Choroid plexus epithelial cell (primary cell): ENCODE data around the gene RPS19BP1.
"Not testable (repeated sequence)": the region's sequence is repeated elsewhere in the genome, so short reads cannot be mapped to it uniquely, and the experiment has no call there.

Source experiments
- DNase-seq: peaks from one replicate; pipeline ENCODE4 v3.0.0-alpha.2; 2010; ENCODE audit warnings: low read depth
- H3K4me3 ChIP-seq: 2 replicates; pipeline ENCODE4 v1.5.1; 2011; ENCODE audit warnings: low read depth, mild to moderate bottlenecking, control low read depth, low read length, moderate library complexity
- TF ChIP-seq, protein P1 (sequence below): conservative IDR thresholded peaks from 2 replicates; pipeline ENCODE4 v1.5.1; 2011; ENCODE audit warnings: low read depth, mild to moderate bottlenecking, control low read depth, inconsistent platforms, low read length, moderate library complexity

RPS19BP1 gene

DNA sequence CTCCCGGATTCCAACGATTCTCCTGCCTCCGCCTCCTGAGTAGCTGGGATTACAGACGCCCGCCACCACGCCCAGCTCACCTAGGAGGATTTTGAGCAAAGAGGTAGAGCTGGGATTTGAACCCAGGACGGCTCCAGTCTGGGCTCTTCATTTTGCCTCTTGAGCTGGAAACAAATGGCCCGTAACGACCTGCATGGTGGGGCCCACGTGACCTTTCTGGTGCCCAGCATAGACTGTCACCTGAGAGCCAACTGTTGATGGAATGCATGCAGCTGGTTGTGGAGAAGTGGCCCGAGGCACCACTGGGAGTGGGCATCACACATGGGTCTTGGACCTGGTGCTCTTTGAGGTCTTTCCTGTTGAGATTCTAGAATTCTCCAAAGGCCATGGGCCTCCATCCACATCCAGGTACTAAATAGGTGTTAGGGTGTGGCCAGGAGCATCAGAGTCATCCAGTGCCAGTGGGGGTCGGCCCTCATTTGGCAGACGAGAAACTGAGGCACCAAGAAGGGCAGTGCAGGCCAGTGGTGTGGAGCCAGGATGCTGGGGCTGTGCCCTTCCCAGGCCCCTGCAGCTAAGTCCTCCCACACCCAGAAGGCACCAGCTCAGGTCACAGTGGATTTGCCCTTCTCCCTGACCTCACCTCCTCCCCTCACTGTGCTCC, 8.3 kb downstream of the RPS19BP1 start:
- no peak for DNase-seq
- TF ChIP-seq, protein P1, sequence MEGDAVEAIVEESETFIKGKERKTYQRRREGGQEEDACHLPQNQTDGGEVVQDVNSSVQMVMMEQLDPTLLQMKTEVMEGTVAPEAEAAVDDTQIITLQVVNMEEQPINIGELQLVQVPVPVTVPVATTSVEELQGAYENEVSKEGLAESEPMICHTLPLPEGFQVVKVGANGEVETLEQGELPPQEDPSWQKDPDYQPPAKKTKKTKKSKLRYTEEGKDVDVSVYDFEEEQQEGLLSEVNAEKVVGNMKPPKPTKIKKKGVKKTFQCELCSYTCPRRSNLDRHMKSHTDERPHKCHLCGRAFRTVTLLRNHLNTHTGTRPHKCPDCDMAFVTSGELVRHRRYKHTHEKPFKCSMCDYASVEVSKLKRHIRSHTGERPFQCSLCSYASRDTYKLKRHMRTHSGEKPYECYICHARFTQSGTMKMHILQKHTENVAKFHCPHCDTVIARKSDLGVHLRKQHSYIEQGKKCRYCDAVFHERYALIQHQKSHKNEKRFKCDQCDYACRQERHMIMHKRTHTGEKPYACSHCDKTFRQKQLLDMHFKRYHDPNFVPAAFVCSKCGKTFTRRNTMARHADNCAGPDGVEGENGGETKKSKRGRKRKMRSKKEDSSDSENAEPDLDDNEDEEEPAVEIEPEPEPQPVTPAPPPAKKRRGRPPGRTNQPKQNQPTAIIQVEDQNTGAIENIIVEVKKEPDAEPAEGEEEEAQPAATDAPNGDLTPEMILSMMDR: no peak
- H3K4me3 ChIP-seq: no peak overlapping the region

DNA sequence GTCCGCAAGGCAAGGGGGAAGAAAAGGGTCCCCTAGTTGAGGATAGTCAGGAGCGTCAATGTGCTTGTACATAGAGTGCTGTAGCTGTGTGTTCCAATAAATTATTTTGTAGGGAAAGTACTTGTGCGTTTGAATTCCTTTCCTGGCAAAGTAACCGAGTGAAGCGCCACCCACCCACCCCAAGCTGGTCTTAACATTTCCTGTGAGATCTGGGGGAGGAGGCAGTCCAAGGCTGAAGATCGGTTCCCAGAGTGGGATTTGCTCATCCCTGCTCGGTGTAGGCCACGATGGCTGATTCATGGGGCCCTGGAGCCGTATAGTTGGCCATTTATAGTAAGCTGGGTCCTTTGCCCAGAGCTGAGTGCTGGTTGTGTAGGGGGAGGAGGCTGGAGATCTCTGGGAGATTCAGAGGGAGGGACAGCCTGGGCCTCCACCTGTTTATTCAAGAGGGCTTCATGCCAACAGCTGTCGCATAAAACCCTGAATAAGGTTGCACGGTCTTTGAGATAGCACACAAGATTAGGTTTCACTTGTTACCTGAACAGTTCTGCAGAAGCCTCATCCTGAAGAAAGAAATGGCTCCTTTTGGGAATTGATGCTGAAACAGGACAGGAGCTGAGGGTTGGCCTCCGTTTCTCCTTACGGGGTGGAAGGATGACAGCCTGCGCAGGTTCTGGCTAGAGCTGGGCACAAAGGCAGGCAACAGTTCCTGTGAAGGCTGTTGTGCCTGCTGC, 9.8 kb downstream of the RPS19BP1 start:
- TF ChIP-seq, protein P1: no peak
- peak; percentile 67 for DNase-seq
- H3K4me3 ChIP-seq: peak overlapping the region; percentile 96

DNA sequence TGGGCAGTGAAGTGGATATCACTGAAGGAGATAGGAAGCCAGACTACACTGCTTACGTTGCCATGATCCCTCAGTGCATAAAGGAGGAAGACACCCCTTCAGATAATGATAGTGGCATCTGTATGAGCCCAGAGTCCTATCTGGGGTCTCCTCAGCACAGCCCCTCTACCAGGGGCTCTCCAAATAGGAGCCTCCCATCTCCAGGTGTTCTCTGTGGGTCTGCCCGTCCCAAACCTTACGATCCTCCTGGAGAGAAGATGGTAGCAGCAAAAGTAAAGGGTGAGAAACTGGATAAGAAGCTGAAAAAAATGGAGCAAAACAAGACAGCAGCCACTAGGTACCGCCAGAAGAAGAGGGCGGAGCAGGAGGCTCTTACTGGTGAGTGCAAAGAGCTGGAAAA, 10.5 kb downstream of the RPS19BP1 start:
- DNase-seq: not testable (repeated sequence)
- H3K4me3 ChIP-seq: peak overlapping the region; percentile 96

DNA sequence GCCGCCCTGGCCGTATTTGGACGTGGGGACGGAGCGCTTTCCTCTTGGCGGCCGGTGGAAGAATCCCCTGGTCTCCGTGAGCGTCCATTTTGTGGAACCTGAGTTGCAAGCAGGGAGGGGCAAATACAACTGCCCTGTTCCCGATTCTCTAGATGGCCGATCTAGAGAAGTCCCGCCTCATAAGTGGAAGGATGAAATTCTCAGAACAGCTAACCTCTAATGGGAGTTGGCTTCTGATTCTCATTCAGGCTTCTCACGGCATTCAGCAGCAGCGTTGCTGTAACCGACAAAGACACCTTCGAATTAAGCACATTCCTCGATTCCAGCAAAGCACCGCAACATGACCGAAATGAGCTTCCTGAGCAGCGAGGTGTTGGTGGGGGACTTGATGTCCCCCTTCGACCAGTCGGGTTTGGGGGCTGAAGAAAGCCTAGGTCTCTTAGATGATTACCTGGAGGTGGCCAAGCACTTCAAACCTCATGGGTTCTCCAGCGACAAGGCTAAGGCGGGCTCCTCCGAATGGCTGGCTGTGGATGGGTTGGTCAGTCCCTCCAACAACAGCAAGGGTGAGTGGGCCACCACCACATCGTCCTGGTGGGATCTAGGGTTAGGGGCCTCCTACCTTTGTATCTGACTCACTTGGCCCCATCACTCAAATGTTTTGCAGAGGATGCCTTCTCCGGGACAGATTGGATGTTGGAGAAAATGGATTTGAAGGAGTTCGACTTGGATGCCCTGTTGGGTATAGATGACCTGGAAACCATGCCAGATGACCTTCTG, 11.3 kb downstream of the RPS19BP1 start:
- peak overlapping the region; percentile 96 for H3K4me3 ChIP-seq
- peak; percentile 89 for DNase-seq

DNA sequence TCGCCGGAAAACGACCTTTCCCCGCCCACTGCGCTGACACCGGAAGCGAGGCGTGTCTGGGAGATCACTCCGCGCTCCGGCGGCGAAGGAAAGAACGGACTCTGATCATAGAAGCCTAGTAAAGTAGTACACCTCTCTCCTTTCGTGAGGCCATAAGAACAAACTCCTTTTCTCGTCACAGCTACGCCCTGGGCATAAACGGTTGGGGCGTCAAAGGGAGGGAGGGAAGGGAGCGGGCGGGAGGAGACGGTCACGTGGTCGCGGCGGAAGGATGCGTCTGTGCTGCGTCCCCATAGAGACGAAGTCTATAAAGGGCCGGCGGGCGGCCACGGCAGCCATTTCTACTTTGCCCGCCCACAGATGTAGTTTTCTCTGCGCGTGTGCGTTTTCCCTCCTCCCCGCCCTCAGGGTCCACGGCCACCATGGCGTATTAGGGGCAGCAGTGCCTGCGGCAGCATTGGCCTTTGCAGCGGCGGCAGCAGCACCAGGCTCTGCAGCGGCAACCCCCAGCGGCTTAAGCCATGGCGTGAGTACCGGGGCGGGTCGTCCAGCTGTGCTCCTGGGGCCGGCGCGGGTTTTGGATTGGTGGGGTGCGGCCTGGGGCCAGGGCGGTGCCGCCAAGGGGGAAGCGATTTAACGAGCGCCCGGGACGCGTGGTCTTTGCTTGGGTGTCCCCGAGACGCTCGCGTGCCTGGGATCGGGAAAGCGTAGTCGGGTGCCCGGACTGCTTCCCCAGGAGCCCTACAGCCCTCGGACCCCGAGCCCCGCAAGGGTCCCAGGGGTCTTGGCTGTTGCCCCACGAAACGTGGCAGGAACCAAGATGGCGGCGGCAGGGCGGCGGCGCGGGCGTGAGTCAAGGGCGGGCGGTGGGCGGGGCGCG, 12.1 kb downstream of the RPS19BP1 start, which contains the start of gene ATF4:
Gene ATF4 (plus strand): TSS at position 337 of the 880 bp plus-strand sequence. CDS start 884 bp downstream, outside the sequence.
- peak within 1 kb of the TSS; percentile 96 for H3K4me3 ChIP-seq
- DNase-seq: no peak
- TF ChIP-seq, protein P1: no peak

DNA sequence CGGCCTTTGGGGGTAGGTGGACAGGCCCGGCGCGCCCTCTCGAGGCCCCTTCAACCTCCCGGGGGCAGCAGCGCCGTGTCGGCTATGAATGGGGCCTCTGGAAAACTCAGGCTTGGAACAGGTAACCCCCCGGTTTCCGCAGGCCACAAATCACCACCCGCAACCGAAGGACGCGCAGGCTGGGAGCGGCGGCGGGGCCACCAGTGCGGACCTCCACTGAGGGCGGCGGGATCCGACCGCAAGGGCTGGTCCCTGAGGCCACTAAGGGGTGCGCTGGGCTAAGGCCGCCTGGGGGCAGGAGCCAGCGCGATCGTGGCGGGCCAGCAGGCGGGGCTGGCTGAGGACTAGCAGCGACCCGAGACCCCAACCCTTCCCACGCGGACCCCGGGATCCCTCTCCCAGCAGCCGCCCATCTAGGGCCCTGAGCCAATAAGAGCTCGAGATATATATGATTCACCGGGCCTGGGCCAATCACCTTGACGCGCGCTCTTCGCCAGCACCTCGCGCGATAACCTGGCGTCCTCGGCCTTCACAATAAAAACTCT, 12.8 kb downstream of the RPS19BP1 start:
- peak overlapping the region; percentile 96 for H3K4me3 ChIP-seq
- TF ChIP-seq, protein P1: peak; percentile 33
- DNase-seq: peak; percentile 100

DNA sequence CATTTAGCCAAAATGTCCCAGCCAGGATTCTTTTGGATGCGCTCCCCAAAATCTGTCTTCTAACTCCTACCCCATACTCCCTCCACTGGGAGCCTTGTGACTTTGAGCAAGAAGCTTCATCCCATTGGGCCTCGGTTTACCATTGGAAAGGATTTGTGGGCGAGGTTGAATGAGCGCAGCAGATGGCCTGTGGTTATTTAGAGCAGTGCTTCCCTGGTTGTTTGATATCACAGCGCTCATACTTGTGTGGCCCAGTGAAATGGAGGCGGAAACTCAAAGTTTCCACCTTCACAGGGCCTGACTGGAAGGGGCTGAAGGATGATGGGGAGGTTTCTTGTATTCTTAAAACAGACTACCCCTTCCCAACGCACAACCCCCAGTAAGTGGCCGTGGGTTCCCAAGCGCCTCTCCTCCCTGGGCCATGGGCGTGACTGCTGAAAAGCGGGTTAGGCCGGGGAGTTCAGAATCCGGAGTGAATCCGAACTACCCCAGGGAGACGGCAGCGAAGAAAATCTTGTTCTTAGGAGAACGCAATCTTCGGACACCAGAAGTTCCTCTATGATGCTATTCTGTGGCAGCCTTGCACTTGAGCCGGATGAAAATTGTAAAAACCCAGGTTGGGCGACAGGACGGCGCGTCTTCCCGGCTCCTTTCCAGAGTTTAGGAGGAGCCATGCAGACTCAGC, 13.4 kb downstream of the RPS19BP1 start:
- DNase-seq: peak; percentile 61
- TF ChIP-seq, protein P1: no peak
- H3K4me3 ChIP-seq: peak overlapping the region; percentile 96
